GM08714 (cell line): ENCODE measurements around the gene CRYL1.

Source experiments
- H3K4me3 ChIP-seq: fragments of 200-500 bp; sonication (Bioruptor generic); 2 replicates; pipeline ENCODE4 v1.5.1; 2014; ENCODE audit warnings: mild to moderate bottlenecking, low read length, inconsistent platforms
- ZNF274 ChIP-seq: IDR thresholded peaks from 2 replicates; pipeline ENCODE4 v1.6.1; 2012; ENCODE audit warnings: mild to moderate bottlenecking, low read depth, low read length

CRYL1 gene

DNA sequence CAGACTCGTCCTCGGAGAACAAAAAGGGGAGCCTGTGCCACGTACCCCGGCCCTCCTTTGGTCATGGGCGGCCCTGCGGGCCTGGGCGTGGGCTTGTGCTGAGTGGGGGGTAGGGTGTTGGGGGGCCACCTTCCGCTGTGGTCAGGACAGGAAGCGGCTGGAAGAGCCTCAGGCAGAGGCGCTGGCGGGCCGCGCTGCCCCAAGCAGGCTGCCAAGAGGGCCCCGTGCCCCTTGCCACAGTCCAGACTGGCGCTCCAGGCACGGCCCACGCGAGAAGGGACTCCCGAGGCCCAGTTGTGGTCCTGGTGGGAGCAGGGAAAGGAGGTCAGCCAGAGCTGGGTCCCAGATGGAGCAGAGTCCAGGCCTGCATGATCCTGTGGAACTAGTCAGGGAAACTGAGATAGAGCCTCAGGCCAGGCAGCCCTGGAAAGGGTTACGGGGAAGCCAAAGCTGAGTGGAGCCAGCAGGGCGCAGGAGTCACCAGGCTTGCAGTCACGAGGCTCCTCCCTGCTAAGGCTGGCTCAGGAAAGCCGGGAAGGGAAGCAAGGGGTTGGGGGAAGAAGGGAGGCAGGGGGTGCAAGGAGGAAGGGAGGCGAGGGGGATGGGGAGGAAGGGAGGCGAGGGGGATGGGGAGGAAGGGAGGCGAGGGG is 135.0 kb downstream of the CRYL1 start:
- TF ChIP-seq ZNF274: no peak

DNA sequence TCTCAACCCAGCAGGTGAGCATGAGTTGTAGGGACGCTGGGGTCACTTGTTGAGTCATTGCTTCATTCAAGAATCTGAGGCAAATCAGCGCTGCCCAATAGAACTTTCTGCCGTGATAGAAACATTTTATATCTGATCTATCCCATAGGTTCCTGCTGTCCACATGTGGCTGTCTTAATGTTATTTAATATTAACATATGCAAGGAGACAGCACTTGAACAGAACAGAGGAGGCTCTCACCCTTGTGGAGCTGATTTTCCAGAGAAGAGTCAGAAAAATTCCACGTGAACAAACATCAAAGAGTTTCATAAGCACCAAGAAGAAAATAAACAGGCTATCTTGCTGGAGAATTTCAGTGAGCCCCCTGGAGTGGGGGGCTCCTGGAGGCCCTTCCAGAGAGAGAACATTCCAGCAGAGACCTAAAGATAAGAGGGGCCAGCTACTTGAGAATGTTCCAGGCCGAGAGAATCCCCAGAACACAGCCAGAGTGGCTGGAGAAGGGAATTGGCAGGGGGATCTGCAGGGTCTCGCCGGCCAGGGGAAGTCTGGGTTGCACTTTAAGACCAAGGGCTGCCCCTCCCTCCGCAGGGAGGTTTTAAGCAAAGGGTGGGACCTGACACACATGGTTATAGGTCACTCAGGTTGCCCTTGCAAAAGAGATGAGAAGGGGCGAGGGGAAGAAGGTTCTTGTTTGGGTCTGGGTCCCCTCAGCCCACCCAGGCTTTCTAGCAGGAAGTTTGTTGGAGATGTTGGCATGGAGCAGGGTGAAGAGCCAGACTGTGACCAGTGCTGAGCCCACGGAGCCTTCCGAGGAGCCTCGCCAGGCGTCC is 135.7 kb downstream of the CRYL1 start:
- no peak for TF ChIP-seq ZNF274
- H3K4me3 ChIP-seq: no peak overlapping the region

More for the DNA sequence above, 135.0 kb downstream of the CRYL1 start:
- H3K4me3 ChIP-seq: no peak overlapping the region

DNA sequence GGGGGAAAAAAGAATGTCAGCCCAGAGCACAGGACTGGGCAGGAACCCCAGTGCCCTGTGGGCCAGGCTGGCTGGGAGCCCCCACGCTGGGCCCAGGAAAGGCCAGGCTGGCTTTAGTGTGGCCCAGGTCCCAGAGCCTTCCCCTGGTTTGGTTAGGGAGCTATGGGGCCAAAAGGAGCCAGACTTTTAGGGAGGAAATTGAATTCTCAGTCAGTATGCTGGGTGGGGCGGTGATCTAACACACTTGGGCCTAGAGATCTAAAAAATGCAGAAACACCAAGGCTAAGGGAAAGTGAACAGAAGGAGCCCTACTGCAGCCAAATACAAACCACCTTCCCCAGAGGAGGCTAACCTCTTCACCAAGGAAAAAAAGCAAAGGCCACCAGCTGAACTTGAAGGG is 137.5 kb downstream of the CRYL1 start:
- TF ChIP-seq ZNF274: no peak

DNA sequence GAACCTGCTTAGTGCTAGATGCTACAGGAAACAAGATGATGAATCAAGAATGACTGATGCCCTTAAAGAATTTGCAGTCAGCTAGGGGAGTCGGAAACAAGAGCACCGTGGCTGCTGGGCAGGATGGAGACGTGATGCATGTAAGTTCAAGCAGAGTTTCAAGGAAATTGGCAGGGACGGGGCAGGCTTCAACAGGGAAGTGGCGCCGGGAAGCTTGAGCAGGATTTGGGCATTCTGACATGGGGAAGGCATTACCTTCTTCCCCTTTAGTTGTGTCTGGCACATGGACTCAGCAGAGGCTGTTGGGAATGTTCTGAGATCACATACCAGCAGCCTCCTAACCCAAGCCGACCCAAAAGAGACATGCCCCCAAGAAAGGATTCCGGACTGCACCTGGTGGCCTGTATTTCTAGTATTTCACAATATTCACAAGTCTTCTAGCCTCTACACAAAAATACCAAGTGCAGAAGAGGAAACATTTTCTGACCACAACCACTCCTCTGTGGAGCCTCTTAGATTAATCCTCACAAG is 138.2 kb downstream of the CRYL1 start:
- no peak overlapping the region for H3K4me3 ChIP-seq
- no peak for TF ChIP-seq ZNF274

More for the DNA sequence above, 137.5 kb downstream of the CRYL1 start:
- no peak overlapping the region for H3K4me3 ChIP-seq

DNA sequence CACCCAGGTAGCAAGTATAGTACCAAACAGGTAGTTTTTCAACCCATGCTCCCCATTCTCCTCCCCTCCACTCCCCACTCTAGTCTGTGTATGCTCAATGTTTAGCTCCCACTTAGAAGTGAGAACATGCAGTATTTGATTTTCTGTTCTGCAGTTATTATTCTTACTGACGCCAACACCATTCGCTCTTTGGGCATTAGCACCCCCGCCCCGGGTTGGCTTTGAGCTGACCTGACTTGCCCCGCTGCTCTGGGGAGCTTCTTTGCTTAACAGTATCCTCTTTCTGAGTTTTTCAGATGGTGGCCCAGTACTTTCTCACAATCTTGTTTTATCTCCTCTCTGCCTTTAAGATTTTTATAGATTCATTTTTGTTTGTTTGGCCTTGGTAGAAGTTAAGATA is 138.7 kb downstream of the CRYL1 start:
- TF ChIP-seq ZNF274: no peak
- no peak overlapping the region for H3K4me3 ChIP-seq

DNA sequence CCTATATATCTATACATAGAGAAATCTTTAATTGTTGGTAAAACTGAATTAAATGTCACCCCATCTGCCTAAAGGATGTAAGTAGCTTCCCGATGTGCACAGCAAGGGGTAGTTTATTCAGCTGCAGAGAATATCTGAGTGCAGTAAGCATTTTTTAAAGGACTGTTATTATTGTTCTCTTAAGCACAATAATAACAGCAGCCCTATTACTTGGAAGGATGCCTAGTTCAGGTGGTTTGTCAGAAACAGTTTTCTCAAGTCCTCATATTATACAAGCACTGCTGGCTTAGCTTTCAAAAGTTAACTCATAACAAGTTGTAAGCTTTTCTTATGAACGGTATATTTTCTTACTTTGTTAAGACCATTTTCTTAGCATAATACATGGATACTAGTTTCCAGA is 142.6 kb downstream of the CRYL1 start:
- no peak for TF ChIP-seq ZNF274

DNA sequence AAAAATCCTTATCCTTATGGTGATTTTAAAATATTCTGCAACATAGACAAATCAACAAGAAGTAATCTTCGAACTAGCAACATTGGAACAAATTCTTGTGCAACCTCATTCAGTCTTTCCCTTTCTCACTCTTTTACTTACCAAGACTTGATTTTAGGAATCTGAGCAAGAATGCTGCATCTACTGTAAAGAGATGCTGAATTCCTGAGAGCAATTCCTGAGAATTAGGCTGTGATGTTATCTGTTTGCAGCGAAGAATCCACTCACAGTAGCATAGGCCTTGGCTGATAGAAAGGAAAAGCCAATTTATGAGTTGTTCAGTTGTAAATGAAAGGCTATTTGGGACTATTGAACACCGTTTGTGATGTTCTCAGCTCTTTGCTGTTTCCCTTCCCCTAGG is 144.3 kb downstream of the CRYL1 start:
- no peak overlapping the region for H3K4me3 ChIP-seq
- TF ChIP-seq ZNF274: no peak

More for the DNA sequence above, 142.6 kb downstream of the CRYL1 start:
- H3K4me3 ChIP-seq: no peak overlapping the region

DNA sequence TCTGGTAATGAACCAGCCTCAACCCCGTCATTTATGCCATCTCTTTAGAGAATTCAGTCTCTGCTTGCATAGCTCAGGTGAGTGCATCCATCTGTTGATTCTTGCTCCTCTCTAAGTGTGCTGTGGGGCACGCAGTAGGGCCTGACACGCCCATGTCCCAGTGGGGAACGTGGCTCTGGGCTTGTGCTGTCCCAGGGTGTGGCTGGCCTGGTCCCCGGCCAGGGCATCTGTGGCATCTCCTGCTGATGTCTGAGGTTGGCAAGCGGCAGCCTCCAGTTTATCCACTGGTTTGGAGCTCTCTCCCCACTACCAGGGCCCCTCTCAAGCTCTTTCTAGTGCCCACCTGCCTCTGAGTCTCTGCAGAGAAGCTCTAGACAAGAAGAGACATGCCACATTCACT is 146.9 kb downstream of the CRYL1 start:
- TF ChIP-seq ZNF274: no peak
- no peak overlapping the region for H3K4me3 ChIP-seq

DNA sequence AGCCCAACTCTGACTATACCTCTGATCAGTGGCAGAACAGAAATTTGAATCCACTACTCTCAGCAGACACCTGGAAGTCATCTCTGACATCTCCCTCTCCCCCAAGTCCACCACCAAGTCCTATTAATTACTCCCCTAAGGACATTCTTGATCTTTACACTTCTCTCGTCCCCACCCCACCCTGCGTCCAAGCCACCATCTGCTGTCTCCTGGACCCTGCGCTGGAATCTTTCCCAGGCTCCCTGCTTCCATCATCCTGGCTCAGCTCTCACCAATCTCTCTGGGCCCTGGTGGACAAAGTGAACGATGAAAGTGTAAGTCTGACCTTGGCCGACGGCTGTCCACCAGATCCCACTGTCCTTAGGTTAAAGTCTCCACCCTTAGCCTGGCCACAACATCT is 147.9 kb downstream of the CRYL1 start:
- no peak for TF ChIP-seq ZNF274
- H3K4me3 ChIP-seq: no peak overlapping the region

DNA sequence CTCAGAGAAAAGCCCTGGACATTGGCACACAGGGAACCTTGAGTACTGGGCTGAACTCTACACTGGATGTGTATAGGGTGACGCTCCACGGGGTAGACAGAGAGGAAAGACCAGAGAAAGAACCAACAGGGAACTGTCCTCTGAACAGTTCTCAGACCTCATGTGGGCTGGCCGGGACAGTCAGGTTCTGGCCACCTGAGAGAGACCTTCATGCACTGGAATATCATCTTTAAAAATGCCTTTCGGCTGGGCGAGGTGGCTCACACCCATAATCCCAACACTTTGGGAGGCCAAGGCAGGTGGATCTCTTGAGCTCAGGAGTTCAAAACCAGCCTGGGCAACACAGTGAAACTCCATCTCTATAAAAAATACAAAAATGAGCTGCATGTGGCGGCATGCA is 149.8 kb downstream of the CRYL1 start:
- no peak overlapping the region for H3K4me3 ChIP-seq
- no peak for TF ChIP-seq ZNF274

DNA sequence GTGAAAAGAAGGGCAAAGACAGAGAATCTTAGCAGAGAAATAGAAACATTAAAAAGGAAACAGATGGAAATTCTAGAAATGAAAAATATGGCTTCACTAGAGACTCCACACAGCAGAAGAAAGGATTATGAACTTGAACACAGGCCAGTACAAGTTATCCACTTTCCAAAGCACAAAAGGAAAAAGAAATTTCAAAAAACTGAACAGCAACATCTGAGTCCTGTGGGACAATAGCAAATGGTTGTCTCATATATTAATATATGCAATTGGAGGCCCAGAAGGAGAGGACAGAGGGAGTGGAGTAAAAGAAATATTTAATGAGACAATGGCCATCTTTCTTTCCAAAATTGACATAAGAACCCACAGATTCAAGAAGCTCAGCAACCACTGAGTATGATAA is 151.8 kb downstream of the CRYL1 start:
- TF ChIP-seq ZNF274: no peak
- H3K4me3 ChIP-seq: no peak overlapping the region

DNA sequence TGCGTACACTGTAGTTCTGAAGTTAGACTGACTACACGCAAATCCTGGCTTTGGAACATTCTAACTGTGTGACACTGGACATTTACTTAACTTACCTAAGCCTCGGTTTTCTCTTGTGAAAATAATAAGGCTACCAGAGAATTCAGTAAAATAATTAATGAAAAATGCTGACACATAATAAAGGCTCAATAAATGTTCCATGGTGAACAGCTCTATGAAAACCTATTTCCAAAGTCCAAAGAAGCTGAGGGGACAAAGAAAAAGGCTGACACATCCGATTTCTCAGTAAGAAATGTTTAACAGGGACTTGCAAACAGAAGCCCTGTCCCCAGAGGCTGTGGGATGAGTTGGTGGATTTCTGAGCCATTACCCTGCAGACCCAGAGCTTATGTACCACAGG is 153.8 kb downstream of the CRYL1 start:
- H3K4me3 ChIP-seq: no peak overlapping the region

DNA sequence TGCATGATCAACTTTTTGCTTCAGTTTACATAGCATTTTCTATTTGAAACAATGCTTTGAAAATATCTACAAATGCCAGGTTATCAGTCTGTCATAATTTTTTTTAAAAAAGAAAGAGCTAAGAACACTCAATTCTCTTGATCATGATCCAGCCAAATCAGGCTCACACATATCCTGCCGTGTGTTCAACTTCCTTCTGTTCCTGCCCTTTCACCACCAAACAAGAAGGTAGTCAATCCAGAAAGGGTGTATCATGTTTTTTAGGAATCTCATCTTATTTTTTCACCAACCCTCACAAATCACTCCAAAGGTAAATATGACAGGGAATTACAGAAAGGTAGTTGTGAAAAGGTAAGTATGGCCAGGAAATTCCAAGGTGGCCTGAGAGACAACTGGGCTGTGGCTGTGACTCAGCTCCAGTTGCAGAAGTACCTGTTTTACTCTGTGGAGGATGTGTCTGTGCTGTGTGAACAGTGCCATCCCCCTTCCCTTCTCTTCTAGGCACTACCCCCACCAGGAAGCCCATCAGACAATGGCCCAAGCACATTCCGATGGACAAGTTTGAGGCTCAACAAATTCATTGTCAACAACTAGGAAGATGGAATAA is 154.7 kb downstream of the CRYL1 start:
- no peak for TF ChIP-seq ZNF274
- H3K4me3 ChIP-seq: no peak overlapping the region

More for the DNA sequence above, 153.8 kb downstream of the CRYL1 start:
- TF ChIP-seq ZNF274: no peak

DNA sequence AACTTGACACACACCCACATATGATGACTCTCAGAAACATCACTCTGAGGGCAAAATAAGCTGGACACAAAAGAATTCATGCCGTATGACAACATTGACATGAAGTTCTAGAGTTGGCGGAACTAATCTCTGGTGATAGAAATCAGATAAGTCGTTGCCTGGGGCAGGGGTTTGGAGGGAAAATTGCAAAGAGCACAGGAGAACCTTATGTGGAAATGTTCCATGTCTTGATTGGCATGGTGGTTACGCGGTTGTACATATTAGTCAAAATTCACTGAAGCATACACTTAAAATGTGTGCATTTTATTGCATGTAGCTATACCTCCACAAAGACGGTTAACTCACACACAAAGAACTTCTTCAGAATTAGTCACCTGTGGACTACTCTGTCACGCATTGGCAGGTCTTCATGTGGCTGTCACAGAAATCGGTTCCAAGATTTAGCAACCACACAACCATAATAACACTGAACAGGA is 155.7 kb downstream of the CRYL1 start:
- no peak for TF ChIP-seq ZNF274

More for the DNA sequence above, 155.7 kb downstream of the CRYL1 start:
- no peak overlapping the region for H3K4me3 ChIP-seq
